Erythroblast (primary cell): Measurements from ENCODE around the gene ARHGEF28.

Experiments used
- GATA1 ChIP-seq: IDR thresholded peaks from 2 replicates; pipeline ENCODE4 v1.6.1; 2011; ENCODE audit warnings: low read depth, mild to moderate bottlenecking, control low read depth, low read length, moderate library complexity
- POLR2A ChIP-seq: IDR thresholded peaks from 2 replicates; pipeline ENCODE4 v1.6.1; 2011; ENCODE audit warnings: mild to moderate bottlenecking, low read length

DNA sequence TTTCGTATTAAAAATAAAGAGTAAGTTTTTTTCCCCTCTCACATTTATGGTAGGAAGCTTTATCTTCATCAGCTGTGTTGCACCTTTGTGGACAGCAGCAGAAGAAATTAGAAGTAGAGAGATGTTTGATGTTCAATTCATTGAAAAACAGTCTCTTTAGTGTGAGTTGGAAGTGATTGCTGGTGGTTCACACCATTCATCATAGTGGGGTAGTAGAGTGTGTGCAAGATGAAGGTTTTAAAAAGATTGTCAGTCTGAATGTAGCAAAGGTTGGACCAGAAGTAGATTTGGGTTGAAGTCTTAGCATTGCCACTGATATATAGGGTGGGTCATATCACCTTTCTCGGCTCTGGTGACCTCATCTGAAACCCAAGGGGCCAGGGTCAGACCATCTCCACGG lies 10.4 kb downstream of the ARHGEF28 start:
- TF ChIP-seq POLR2A (no peak), GATA1 (no peak)
